Fibroblast of the conjunctiva (primary cell): ENCODE results near the gene EIF3L.
A peak's percentile ranks its signal among the peaks of the same experiment; 100 is the strongest.

Experiments used
- DNase-seq: peaks from one replicate; pipeline ENCODE4 v3.0.0-alpha.2; 2010; ENCODE audit warnings: low read depth

The EIF3L gene

DNA sequence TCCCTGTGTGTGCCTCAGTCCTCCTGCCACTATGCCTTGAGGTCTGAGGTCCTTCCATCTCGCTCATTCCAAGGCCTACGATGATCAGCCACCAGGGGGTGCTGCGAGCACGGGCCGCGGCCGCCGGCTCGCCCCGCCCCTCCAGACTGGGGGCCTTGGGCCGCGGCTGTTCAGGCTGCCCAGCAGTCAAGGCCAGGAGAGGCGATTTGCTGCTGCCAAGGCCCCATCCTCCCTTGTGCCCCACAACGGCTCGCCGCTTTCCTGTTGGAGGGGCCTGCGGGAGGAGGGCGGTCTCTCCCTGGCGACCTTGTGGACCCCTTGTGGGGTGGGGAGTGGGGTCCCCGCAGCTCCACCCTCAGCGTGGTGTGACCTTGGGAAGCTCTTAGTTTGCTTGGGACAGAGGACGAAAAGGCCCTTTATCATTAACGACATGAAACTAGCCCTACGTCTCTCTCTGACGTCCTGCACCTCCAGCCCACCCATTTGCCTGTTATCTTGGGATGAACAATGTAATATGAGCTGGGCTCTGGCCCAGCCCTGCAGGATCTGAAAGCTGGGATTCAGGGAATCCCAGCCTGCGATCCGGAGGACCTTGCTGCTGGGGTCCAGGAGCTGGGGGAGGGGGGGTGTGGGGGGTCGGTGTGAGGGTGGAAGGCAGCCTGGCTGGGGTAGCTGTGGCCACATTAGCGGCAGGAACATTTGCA is 31.4 kb upstream of the EIF3L start:
- DNase-seq = peak; percentile 51

DNA sequence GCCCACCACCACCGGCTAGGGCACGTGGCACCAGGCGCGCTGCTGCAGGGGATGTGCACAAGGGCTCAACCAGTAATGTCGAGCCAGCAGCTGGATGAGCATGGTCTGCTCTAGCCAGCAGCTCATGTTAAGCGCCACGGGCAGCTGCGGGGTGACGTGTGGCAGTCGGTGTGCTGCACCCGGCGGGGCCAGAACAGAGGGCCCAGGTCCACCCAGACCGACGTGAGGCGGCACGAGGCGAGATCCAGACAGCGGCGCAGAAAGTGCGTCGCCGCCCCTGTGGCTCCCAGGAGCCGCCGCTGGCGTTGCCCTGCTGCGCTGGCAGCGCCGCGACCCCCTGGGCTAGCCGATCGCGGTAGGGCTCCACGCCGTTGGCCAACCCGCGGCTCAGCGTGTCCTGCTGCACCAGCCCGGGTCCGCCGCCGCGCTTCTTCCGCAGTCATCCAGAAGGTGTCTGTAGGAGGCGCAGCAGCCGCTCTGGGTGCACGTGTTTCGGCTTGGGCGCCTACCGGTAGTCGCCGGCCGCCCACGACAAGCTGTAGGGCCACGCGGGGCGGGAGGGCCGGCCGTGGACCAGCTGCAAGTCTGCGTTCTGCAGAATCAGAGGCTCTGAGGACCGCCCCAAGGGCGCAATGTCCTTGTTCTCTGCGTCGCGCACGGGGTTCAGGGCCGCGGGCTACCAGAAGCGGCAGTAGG is 30.7 kb upstream of the EIF3L start:
- no peak for DNase-seq

DNA sequence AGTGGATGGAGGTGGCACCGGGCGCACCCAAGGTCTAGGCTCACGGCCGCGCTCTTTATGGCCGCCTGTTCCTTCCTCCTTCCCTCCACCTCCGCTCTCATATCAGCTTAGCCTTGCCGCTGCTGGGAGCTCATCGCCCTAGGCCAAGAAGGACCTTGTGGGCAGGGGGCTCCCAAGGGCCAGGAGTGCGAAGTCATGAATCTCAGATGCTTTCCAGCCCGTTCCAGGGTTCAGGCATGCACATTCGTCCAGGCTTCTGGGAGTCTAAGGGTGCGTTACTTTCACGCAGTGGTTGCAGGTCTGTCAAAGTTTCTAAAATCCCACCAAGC is 30.1 kb upstream of the EIF3L start:
- no peak for DNase-seq

DNA sequence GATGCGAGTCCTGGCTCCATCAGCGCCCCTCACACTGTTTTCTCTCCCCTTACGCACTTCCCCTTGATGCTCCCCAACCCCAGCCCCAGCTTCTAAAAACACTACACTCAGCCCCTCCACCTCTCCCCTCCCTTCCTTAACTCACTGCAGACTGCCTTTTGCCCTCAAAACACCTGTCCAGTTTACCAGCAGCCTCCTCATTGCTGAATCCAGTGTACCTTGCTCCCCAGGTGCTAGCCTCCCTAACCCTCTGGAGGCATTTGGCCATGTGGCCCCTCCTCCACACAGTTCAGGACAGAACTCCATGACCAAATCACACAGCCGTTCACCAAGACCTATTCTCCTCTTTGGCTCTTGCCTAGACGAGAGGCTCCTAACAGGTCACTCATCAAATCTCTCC is 28.9 kb upstream of the EIF3L start:
- no peak for DNase-seq

DNA sequence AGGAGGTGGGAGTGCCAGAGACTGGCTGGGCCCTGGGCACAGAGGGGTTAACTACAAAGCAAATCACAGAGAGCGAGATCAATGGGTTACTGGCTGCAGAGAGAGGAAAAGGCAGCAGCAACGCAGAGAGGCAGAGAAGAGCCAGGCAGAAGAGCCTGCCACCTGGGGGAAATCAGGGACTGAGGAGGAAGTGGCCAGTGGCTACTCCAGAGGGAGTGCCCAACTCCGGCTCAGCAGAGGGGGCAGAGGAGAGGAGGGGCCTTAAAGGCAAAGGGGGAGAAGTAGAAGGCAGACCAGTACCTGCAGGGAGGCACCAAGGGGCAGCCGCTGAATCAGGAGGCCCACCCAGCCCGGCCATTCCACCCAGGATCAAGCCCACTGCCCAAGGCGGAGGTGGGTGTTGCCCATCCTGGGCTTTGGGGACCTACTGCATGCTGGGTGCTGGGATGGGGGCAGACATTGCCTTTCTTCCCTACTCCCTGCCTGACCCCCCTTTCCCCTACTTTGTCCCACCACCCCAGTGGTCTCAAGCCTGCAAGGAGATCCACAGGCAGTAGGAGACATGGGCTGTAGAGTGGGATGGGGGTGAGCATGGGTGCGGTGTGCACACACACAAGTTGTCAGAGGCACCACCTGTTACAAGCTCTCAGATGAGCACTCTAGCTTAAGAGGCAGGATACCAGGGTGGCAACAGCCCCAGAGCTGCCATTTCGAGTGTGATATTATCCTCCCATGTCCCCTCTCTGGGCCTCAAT is 27.0 kb upstream of the EIF3L start:
- no peak for DNase-seq

DNA sequence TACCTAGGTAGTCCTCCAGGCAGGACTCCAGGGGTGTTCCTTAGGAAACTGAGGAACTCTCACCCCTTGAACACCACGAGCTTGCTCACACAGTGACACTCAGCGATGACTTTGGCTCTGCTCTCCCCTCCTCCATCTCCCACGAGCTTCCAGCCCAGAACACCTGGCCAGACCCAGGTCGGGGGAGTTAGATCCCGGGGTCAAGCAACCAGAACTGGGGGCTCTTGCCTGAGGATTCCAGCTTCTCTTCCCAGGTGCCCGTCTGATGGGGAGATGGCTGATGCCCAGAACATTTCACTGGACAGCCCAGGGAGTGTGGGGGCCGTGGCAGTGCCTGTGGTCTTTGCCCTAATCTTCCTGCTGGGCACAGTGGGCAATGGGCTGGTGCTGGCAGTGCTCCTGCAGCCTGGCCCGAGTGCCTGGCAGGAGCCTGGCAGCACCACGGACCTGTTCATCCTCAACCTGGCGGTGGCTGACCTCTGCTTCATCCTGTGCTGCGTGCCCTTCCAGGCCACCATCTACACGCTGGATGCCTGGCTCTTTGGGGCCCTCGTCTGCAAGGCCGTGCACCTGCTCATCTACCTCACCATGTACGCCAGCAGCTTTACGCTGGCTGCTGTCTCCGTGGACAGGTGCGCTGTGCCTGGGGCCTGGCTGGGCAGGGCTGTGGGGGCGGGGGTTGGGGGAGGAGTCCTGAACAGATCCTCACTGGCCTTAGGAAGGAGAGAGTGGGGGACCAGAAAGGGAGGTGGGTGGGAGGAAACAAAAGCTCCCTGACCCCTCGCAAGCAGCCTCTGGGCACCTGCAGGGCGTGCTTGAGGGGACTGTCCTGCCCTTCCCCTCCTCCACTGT is 25.9 kb upstream of the EIF3L start, which contains the start of gene GALR3:
Gene GALR3, plus strand, starts transcription at position 249 of the 852 bp plus-strand sequence. Its CDS starts 25 bp downstream, at position 274.
- DNase-seq = no peak

DNA sequence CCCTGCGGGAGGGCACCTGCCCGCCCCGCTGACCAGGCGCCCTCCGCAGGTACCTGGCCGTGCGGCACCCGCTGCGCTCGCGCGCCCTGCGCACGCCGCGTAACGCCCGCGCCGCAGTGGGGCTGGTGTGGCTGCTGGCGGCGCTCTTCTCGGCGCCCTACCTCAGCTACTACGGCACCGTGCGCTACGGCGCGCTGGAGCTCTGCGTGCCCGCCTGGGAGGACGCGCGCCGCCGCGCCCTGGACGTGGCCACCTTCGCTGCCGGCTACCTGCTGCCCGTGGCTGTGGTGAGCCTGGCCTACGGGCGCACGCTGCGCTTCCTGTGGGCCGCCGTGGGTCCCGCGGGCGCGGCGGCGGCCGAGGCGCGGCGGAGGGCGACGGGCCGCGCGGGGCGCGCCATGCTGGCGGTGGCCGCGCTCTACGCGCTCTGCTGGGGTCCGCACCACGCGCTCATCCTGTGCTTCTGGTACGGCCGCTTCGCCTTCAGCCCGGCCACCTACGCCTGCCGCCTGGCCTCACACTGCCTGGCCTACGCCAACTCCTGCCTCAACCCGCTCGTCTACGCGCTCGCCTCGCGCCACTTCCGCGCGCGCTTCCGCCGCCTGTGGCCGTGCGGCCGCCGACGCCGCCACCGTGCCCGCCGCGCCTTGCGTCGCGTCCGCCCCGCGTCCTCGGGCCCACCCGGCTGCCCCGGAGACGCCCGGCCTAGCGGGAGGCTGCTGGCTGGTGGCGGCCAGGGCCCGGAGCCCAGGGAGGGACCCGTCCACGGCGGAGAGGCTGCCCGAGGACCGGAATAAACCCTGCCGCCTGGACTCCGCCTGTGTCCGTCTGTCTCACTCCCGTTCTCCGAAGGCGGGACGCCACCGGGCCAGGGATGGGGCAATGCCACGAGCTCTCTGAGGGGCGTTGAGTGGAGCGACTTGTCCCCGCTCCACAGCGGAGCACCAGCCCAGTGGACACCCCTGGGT is 24.3 kb upstream of the EIF3L start:
- no peak for DNase-seq

DNA sequence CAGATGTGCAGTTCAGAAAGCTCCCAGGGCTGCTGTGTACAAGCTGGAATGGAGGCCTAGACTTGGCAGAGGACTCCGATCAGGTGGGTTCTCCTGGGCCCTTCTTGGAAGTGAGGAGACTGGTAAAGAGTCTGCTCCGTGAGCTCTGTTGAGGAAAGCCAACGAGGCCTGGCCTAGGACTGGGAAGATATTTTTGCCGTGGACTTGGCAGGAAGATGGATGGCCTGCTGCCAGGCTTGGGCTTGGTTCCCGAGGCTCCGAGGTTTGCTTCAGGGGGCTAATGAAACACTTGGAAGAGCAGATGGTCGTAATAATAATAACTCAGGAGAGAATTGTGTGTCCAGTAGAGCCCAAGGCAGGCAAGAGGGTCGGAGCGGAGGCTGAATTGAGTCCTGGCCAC is 22.2 kb upstream of the EIF3L start:
- no peak for DNase-seq

DNA sequence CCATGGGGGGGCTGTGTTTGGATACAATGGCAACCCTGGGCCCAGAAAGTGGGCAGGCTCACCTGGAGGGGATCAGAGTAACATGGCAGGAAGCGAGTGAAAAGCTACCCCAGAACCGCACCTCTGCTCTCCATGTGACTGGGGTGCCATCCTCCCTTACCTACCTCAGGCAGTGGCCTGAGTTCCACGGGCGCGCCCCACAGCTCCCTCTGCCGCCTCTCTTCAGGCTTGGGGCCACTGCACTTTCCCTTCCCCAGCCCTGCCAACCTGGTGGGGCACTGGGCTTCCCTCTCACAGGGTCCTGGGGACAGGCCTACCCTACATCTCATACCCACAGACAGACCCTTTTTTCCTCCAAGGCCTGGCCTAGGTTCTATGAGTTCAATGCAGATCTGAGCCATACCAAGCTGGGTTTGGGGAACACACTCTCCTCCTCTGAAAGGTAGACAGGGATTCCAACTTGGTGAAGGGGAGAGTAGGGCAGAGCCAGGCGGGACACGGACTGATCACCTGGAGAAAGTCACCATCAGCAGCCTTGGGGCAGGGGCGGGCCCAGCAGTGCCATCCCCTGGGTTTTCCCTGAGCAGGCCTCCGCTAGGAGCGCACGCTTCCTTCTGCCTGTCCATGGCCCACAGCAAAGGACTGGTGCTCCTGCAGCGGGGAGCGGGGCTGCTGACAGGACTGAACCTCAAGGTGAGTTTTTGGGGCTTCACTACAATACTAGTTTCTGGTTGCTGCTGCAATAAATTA is 19.0 kb upstream of the EIF3L start:
- DNase-seq = no peak

DNA sequence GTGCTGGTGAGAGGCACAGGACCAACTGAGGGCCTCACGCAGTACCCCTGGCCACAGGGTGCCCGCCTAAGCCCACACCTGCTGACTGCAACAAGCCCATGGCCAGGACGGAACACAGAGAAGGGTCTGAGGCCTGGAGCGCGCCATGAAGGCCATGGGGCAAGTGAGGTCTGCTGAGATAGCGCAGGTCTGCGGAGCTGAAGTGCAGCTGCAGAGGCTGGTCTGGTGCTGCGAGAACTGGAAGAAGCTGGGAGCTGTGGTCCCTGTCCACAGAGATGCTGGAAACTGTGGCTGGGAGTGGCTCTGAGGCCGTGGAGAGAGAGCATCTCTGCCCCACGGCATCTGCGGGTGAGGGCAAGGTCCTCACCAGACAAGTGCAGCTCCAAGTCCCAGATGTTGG is 17.7 kb upstream of the EIF3L start:
- DNase-seq = no peak

DNA sequence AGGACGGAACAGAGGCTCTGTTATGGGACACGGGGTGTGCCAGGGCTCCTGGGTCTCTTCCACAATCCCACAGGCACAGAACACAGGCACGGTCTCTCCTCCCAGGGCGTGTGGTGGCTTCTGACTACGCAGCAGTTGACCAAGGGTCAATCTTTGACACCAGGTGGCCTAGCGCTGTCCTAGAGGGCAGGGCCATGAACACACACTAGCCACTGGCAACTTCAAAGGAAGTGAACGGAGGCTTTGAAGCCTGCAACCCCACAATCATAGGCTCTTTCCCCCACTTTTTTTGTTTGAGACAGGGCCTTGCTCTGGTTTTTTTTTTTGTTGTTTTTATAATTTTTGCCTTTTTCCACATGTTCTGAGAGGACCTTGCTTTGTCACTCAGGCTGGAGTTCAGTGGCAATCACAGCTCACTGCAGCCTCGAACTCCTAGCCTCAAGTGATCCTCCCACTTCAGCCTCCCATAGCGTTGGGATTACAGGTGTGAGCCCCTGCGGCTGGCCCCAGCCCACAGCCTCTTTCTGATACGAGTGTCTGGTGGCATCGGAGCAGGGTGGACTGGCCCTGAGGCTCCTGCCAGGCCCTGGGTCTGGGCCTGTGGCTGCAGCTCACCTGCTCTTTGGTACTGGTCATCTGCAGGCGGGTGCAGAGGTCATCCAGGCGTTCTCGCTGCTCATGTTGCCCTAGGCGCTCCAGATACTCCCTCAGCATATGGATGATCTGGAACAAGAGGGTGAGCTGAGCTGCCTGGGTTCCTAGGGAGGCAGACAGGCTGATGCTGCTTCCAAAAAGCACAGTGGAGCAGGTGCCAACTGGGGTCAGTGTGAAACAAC is 17.0 kb upstream of the EIF3L start:
- no peak for DNase-seq

DNA sequence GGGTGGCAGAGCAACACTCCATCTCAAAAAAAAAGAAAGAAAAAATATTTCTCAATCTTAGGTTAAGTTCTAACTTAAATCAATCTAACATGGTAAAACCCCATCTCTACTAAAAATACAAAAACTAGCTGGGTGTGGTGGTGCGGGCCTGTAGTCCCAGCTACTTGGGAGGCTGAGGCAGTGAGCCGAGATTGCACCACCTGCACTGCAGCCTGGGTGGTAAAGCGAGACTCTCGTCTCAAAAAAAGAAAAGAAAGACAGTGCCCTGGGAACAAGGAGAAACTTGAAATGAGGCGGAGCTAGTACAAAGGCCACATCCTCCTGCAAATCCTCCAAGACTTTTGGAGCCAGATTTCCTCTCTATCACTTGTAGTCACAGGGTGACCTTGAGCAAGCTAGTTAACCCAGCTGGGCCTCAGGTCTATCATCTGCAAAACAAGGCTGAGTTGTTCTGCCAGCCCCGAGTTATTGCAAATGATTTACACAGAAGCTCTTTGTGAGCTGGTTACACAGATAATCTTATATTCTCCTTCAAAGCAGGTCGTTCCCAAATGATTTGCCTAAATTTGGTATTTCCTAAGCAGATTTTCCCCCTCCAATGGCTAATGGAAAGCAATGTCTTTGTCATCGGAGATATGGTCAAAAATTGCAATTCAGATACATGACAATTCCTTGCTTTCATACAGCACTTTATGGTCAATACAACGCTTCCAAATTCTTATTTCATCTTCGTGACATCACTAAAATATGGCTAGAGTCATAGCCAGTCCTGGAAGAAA is 7.0 kb upstream of the EIF3L start:
- no peak for DNase-seq

DNA sequence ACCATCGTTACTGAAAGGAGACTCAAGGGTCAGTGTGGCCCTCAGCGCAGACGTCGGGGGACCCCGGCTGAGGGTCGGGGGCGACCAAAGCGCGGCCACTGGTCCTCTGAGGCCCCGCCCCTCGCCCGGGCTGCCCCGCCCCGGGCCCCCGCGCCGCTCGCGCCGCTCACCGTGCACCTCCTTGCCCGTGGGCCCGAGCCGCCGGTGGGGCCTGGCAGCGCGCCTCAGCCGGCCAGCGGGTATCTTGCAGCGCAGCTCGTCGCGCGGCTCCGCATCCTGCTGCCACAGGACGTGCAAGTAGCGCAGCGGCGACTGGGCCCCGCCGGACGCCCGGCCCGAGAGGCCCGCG is 5.5 kb upstream of the EIF3L start:
- no peak for DNase-seq

DNA sequence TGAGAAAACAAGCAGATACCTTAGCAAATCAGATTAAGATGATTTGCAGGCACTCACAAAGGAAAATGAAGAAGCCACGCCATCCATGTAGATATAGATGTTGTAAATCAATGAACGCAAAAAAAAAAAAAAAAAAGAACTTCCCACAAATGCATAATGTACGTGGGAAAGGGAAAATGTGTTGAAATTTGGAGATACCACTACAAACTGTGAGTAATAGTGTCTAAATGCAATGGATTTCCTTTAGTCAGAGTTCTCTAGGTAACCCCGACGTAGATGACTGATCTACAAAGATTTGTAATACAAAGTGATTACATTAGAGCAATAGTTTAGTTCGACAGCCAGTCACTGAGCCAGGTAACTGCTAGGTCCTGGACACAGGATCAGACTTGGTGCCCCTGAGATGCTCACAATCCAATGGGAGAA is 4.3 kb upstream of the EIF3L start:
- DNase-seq = no peak

DNA sequence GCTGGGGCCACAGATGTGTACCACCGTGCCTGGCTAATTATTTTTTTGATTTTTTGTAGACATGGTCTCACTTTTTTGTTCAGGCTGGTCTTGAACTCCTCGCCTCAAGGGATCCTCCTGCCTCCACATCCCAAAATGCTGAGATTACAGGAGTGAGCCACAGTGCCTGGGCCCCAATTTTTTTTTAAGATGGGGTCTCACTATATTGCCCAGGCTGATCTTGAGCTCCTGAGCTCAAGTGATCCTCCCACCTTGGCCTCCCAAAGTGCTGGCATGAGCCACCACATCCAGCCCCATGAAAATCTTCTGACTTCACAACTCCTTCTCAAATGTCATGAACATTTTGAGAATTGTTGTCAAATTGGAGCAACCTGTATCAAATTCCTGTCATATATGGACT is 2.8 kb upstream of the EIF3L start:
- DNase-seq = no peak

DNA sequence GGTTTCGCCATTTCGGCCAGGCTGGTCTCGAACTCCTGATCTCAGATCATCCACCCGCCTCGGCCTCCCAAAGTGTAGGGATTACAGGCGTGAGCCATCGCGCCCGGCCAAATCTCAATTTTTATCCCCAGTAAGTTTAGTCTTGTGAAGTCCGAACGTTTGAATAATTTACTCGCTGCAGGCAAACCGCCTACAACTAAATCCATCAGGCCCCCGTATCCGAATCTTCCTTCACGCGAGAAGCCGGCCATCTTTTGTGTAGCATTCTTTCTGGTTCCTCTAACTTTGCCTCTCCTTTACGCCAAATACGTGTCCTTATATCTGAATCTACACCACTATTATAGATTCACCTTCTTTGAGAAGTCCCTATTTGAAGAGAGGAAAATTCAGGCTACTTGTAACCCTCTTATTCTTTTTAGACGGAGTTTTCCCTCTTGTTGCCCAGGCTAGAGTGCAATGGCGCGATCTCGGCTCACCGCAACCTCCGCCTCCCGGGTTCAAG is 581 bp upstream of the EIF3L start:
- DNase-seq = no peak

DNA sequence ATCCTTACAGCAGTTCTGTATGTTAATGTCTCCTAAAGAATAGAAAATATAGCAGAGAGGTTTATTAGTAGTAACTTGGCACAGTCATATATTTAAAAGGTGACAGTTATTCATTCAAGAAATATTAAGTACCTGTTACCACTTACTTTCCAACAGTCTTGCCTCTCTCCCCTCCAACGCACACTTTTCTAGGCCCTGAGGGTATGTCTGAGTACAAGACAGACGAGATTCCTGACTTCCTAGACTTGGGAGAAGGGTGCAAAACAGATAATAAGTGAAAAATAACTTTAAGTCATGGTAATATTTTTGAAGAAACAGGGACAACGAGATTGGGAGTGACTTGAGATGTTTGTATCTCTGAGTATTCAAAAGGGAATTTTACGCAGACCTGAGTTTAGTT is 1.6 kb downstream of the EIF3L start:
- DNase-seq = no peak

DNA sequence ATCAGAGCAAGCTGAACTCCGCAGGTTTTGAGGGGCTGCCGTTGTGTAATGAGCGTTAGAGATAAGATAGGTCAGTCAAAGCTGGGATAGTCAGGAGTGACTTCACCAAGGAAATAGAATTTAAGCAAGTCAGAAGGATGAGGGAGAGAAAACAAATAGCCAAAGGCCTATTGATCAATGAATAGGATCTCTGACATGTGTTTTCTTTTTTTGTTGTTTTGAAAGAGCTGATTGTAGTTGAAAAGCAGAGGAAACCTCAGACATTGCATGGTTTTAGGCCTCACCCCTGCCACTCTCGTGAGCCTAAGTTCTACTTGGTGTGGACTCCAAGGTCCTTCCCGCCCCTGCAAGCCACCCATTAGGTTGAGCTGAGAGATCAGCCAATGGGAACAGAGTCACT is 3.2 kb downstream of the EIF3L start:
- DNase-seq = no peak

DNA sequence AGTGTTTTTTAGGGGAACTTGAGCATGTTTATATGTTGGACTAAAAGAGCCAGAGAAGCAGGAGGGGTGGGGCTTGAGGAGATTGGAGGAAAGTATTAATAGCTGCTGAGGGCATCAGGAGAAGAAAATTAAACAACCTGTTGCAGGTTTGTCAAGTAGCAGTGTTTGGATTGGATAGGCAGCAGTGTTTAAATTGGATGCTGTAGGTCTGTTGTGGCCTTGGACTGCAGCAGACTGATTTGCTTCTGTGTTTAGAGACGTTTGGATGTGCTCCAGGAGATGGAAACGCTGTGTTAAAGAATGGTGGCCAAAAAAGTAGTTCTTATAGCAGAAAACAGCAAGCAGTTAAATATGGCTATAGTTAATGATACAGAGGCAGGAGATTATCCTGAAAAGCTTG is 5.7 kb downstream of the EIF3L start:
- DNase-seq = no peak
